ENCODE measurements around the gene UGT1A4.
"Not testable (repeated sequence)": the region's sequence is repeated elsewhere in the genome, so short reads cannot be mapped to it uniquely, and the experiment has no call there.

The UGT1A4 gene

GRCh38 chr2:233700028-233700635, 18.4 kb upstream of the UGT1A4 start:
- no peak for DNase-seq (ENCODE audit: low spot score)

GRCh38 chr2:233700842-233701241, 17.7 kb upstream of the UGT1A4 start:
- DNase-seq (ENCODE audit: low spot score), result not testable (repeated sequence)

GRCh38 chr2:233702238-233702637, 16.3 kb upstream of the UGT1A4 start:
- no peak for DNase-seq (ENCODE audit: low spot score)

GRCh38 chr2:233705911-233706506, 12.5 kb upstream of the UGT1A4 start:
- peak; percentile 30 for DNase-seq (ENCODE audit: low spot score)

- peak; percentile 38 for DNase-seq (ENCODE audit: low spot score)
Observed at GRCh38 chr2:233706720-233707119, 11.8 kb upstream of the UGT1A4 start.

- DNase-seq (ENCODE audit: low spot score), result no peak
Observed at GRCh38 chr2:233707940-233708644, 10.4 kb upstream of the UGT1A4 start.

- DNase-seq (ENCODE audit: low spot score), result no peak
Observed at GRCh38 chr2:233708942-233709341, 9.6 kb upstream of the UGT1A4 start.

- DNase-seq (ENCODE audit: low spot score), result peak; percentile 85
Observed at GRCh38 chr2:233711312-233712008, 7.1 kb upstream of the UGT1A4 start.

GRCh38 chr2:233712611-233713261, 5.8 kb upstream of the UGT1A4 start, which contains the start of gene UGT1A5:
Gene UGT1A5 (plus strand): TSS chr2:233712907. CDS start chr2:233712992, 85 bp downstream.
- no peak for DNase-seq (ENCODE audit: low spot score)

- DNase-seq (ENCODE audit: low spot score), result no peak
Observed at GRCh38 chr2:233713262-233713615, 5.3 kb upstream of the UGT1A4 start.

GRCh38 chr2:233714121-233714520, 4.4 kb upstream of the UGT1A4 start:
- no peak for DNase-seq (ENCODE audit: low spot score)

GRCh38 chr2:233728723-233729301, 10.3 kb downstream of the UGT1A4 start, which contains the start of gene UGT1A3:
Gene UGT1A3 (plus strand): TSS chr2:233729042. CDS start chr2:233729127, 85 bp downstream.
- DNase-seq (ENCODE audit: low spot score), result no peak

- not testable (repeated sequence) for DNase-seq (ENCODE audit: low spot score)
Observed at GRCh38 chr2:233736868-233737653, 18.5 kb downstream of the UGT1A4 start.

GRCh38 chr2:233740870-233741269, 22.3 kb downstream of the UGT1A4 start:
- no peak for DNase-seq (ENCODE audit: low spot score)

GRCh38 chr2:233743464-233744259, 25.1 kb downstream of the UGT1A4 start:
- DNase-seq (ENCODE audit: low spot score), result no peak

GRCh38 chr2:233745073-233745755, 26.7 kb downstream of the UGT1A4 start:
- DNase-seq (ENCODE audit: low spot score), result no peak

- not testable (repeated sequence) for DNase-seq (ENCODE audit: low spot score)
Observed at GRCh38 chr2:233745838-233746237, 27.3 kb downstream of the UGT1A4 start.

GRCh38 chr2:233746475-233747282, 28.1 kb downstream of the UGT1A4 start:
- no peak for DNase-seq (ENCODE audit: low spot score)

- no peak for DNase-seq (ENCODE audit: low spot score)
Observed at GRCh38 chr2:233747283-233747544, 28.7 kb downstream of the UGT1A4 start.

Measured in AG20443 (cell line).